GM21619 (cell line): ENCODE results near the gene IVNS1ABP.
A peak's percentile ranks its signal among the peaks of the same experiment; 100 is the strongest.

ENCODE experiments used
- ATAC-seq: cut with Tn5 transposase; IDR thresholded peaks from one replicate; pipeline ENCODE4 v1.9.1; 2021; ENCODE audit not compliant: unreplicated experiment

Gene IVNS1ABP

GRCh38 chr1:185317034-185317885, at the start of gene IVNS1ABP:
TSS of gene IVNS1ABP (minus strand) at chr1:185317243. CDS start at chr1:185309493, 7,750 bp downstream.
- peak; percentile 69 for ATAC-seq

DNA sequence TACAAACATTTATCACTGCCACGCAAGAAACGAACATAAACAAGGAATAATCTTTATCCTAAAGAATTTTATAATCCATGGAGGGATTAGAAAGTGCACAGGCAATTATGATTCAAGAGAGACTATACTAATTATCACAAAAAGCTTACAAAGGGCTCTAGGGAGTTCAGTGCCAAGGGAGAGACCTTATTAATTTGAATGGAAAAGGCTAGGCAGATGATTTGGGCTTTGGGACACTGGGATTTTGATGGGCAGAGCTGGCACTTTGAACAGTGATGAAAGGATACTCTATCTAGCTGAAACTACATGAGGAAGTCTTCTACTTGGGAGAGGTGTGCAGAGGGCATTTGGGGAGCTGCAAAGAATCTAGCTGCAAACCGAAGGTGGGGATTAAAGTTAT, 48.9 kb upstream of the IVNS1ABP start:
- no peak for ATAC-seq

- peak; percentile 68 for ATAC-seq
Observed at GRCh38 chr1:185364528-185364927, 47.5 kb upstream of the IVNS1ABP start.

- no peak for ATAC-seq
Observed at GRCh38 chr1:185363205-185363604, 46.2 kb upstream of the IVNS1ABP start.

GRCh38 chr1:185360714-185361113, 43.7 kb upstream of the IVNS1ABP start:
- ATAC-seq = no peak

DNA sequence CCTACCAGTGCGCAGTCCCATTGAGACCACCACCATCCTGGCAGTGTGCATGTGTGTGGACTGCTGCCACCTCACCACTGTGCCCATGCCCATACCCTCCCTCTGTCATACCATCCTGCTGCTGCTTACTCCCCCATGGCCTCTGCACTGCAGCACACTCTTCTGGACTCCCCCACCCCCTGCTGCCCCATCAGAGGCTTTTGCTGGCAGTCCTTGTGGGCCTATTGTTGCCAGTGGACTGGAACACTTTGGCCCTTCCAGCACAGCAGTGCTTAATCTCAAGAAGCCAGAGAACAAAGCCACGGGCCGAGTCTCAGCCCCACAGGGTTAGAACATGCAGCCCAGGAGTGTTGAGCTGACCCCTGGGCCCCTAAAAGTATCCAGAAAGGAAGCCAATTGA, 41.9 kb upstream of the IVNS1ABP start:
- no peak for ATAC-seq

GRCh38 chr1:185355947-185356346, 38.9 kb upstream of the IVNS1ABP start:
- no peak for ATAC-seq

- no peak for ATAC-seq
Observed at GRCh38 chr1:185353124-185353523, 36.1 kb upstream of the IVNS1ABP start.

DNA sequence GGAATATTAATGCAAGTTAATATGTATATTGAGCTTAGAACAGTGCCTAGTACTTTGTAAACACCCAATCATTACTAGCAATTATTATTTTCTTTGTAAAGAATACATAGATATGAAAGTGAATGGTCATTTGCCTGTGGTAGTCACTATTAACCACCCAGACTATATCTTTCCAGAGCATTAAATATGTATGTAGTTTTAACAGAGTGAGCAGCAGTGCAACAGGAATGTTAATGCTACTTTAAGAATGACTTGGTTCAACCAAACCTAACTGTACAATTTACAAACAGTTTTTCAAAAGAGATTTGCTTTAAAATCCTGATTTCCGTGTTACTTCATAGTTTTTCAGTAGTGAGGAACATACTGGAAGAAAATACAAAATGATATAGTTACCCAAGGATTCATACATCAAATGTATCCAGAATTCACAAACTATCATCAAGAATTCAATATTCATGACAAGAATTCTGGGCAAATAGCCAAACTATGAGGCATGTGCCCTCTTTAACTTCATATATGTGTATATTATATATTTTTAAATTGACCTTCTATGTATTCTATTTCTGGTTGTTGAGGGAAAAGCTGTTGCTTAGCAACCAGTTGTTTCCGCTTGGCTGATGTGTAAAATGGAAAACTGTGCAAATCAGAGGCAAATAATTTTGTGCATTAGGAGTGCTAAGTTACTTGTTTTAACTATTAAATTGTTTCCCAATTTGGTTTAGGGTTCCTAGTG, 34.9 kb upstream of the IVNS1ABP start:
- ATAC-seq = no peak

- ATAC-seq = no peak
Observed at GRCh38 chr1:185350027-185350442, 33.0 kb upstream of the IVNS1ABP start.

DNA sequence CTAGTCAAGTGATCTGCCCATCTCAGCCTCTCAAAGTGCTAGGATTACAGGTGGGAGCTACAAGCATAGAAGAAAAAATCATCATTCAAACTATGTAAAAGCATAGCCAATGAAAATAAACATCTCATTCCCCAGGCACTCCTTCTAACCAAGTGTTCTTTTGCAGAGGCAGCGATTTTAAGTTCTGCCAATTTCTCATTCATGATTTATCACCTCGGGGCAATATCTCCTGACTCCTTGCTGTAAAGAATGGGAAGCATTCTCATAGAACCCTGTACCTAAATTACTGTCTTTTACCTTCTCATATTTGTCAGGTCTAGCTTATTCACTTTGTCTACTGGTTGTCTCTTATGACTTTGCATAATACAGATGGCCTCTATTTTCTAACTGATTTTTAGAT, 32.5 kb upstream of the IVNS1ABP start:
- ATAC-seq = no peak

DNA sequence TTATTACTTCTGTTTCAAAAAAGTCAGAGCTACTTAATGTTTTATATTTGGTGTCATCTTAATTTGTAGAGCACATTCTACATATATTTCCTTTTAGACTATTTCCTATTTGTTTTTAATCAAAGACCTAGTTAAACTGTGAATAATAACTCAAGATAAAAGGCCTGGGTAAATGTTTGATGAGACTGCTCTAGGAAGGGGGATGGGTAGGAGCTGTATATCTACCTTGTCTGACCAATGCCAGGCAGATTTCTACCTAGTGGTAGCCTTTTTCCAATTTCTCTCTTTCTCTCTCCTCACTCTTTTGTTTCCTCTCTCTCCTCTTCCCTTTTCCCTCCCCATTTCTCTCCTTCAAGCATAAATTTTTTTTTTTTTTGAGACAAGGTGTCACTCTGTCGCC, 31.9 kb upstream of the IVNS1ABP start:
- ATAC-seq = no peak

GRCh38 chr1:185348296-185348695, 31.3 kb upstream of the IVNS1ABP start:
- ATAC-seq = no peak

DNA sequence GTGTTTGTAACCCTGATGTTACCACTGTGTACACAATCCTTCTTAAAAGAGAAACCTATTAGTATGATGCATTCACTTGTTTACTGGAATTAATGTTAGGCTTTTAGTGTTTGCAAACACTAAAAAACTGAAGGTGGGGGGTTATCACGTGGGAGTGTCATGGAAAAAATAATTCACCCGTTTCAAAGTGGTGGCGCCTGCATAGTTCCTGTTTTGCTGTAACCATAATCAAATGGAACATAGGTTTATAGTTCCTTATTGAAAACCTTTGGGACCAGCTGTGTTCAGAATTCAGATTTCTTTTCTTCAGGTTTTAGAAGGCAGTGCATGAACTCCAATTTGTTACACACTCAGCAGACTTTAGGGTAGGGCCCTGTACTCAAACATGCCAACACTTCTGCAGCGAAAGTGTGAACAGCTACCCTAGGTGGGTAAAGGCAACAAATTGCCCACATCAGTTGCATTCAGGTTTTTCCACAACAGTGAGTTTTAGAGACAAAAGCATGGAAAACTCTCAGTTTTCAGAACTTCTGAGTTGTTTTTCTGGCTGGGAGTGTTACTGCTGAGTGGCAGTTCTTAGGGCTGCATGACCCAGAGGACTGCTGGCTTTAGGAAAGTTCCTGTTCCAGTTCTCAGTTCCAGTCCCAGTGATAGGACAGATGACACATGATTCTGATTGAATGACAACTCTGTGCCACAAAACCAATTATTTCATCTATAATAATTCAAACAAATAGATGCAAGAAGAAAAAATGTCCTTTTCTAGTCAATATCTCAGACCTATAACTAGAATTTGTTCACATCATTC, 29.1 kb upstream of the IVNS1ABP start:
- ATAC-seq = peak; percentile 50

- ATAC-seq = no peak
Observed at GRCh38 chr1:185343306-185343705, 26.3 kb upstream of the IVNS1ABP start.

GRCh38 chr1:185342672-185343259, 25.7 kb upstream of the IVNS1ABP start:
- no peak for ATAC-seq

- no peak for ATAC-seq
Observed at GRCh38 chr1:185342017-185342416, 25.0 kb upstream of the IVNS1ABP start.

- ATAC-seq = no peak
Observed at GRCh38 chr1:185341196-185341781, 24.2 kb upstream of the IVNS1ABP start.

- ATAC-seq = peak; percentile 98
Observed at GRCh38 chr1:185338719-185339622, 21.9 kb upstream of the IVNS1ABP start.

GRCh38 chr1:185337246-185337645, 20.2 kb upstream of the IVNS1ABP start:
- no peak for ATAC-seq
